Measurements from ENCODE around the gene CENPN.

DNA sequence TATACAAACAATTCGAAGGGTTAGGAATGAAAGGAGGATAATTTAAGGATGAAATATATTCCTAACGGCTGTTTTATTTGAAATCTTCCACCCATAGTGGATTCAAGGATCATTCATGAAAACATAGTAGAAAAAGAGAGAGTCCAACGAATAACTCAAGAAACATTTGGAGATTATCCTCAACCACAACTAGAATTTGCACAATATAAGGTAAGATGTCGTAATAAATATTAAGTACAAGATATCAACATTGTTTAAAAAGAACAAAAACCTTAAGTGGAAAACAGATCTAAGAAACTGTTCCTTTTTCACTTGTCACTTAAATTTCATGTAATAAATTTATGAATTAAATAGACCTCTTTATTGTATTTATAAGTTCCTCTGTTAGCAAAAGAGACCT lies 19.4 kb downstream of the CENPN start:
- TF ChIP-seq, protein P1, sequence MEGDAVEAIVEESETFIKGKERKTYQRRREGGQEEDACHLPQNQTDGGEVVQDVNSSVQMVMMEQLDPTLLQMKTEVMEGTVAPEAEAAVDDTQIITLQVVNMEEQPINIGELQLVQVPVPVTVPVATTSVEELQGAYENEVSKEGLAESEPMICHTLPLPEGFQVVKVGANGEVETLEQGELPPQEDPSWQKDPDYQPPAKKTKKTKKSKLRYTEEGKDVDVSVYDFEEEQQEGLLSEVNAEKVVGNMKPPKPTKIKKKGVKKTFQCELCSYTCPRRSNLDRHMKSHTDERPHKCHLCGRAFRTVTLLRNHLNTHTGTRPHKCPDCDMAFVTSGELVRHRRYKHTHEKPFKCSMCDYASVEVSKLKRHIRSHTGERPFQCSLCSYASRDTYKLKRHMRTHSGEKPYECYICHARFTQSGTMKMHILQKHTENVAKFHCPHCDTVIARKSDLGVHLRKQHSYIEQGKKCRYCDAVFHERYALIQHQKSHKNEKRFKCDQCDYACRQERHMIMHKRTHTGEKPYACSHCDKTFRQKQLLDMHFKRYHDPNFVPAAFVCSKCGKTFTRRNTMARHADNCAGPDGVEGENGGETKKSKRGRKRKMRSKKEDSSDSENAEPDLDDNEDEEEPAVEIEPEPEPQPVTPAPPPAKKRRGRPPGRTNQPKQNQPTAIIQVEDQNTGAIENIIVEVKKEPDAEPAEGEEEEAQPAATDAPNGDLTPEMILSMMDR (IDR thresholded peaks at IDR 0.05), result no peak
- TF ChIP-seq POLR2A (IDR thresholded peaks at IDR 0.05), result no peak

Data from body of pancreas (tissue), 4 donors.